Measurements from ENCODE around the gene SLC35C1. TPM values are rescaled to one million over a fixed set of nuclear protein-coding genes. Genes with fewer than 3 reads are reported as not detected.
A peak's percentile ranks its signal among the peaks of the same experiment; 100 is the strongest.
"Not testable (repeated sequence)": the region's sequence is repeated elsewhere in the genome, so short reads cannot be mapped to it uniquely, and the experiment has no call there.

The SLC35C1 gene
- total RNA-seq, 1 experiment from 2014 or later: 4.9 TPM

GRCh38 chr11:45830596-45830995 is 25.6 kb downstream of the SLC35C1 start:
- in situ Hi-C loops (cut with HindIII; ENCODE audit: low pct_unique_long_range_greater_than_20kb, low sequenced_read_pairs): no loop called here
- no peak for DNase-seq (ENCODE audit: low read depth)

GRCh38 chr11:45832811-45833441 is 28.0 kb downstream of the SLC35C1 start:
- in situ Hi-C loops (cut with HindIII; ENCODE audit: low pct_unique_long_range_greater_than_20kb, low sequenced_read_pairs): no loop called here
- DNase-seq (ENCODE audit: low read depth): no peak

GRCh38 chr11:45833761-45834160 is 28.8 kb downstream of the SLC35C1 start:
- in situ Hi-C loops (cut with HindIII; ENCODE audit: low pct_unique_long_range_greater_than_20kb, low sequenced_read_pairs): no loop called here
- DNase-seq (ENCODE audit: low read depth): no peak

- in situ Hi-C loops (cut with HindIII; ENCODE audit: low pct_unique_long_range_greater_than_20kb, low sequenced_read_pairs): no loop called here
- DNase-seq (ENCODE audit: low read depth): no peak
Observed at GRCh38 chr11:45834298-45834756, 29.4 kb downstream of the SLC35C1 start.

- in situ Hi-C loops (cut with HindIII; ENCODE audit: low pct_unique_long_range_greater_than_20kb, low sequenced_read_pairs): no loop called here
- no peak for DNase-seq (ENCODE audit: low read depth)
Observed at GRCh38 chr11:45839204-45839603, 34.3 kb downstream of the SLC35C1 start.

GRCh38 chr11:45840251-45840650 is 35.3 kb downstream of the SLC35C1 start:
- DNase-seq (ENCODE audit: low read depth); in situ Hi-C loops (cut with HindIII; ENCODE audit: low pct_unique_long_range_greater_than_20kb, low sequenced_read_pairs): not testable (repeated sequence)

- in situ Hi-C loops (cut with HindIII; ENCODE audit: low pct_unique_long_range_greater_than_20kb, low sequenced_read_pairs): no loop called here
- peak; percentile 90 for DNase-seq (ENCODE audit: low read depth)
Observed at GRCh38 chr11:45843158-45843924, 38.4 kb downstream of the SLC35C1 start.

- in situ Hi-C loops (cut with HindIII; ENCODE audit: low pct_unique_long_range_greater_than_20kb, low sequenced_read_pairs): no loop called here
- DNase-seq (ENCODE audit: low read depth): no peak
Observed at GRCh38 chr11:45844822-45845578, 40.1 kb downstream of the SLC35C1 start.

- DNase-seq (ENCODE audit: low read depth): no peak
- in situ Hi-C loops (cut with HindIII; ENCODE audit: low pct_unique_long_range_greater_than_20kb, low sequenced_read_pairs): no loop called here
Observed at GRCh38 chr11:45846174-45846675, 41.3 kb downstream of the SLC35C1 start.

GRCh38 chr11:45846974-45847910 is 42.3 kb downstream of the SLC35C1 start, which contains the start of gene CRY2:
Gene CRY2, plus strand, starts transcription at chr11:45847475. Its CDS starts 16 bp downstream, at chr11:45847491.
- in situ Hi-C loops (cut with HindIII; ENCODE audit: low pct_unique_long_range_greater_than_20kb, low sequenced_read_pairs): no loop called here
- DNase-seq (ENCODE audit: low read depth): peak; percentile 92

- DNase-seq (ENCODE audit: low read depth): no peak
Observed at GRCh38 chr11:45847911-45848316, 43.0 kb downstream of the SLC35C1 start.

GRCh38 chr11:45848654-45849081 is 43.7 kb downstream of the SLC35C1 start:
- in situ Hi-C loops (cut with HindIII; ENCODE audit: low pct_unique_long_range_greater_than_20kb, low sequenced_read_pairs): no loop called here
- no peak for DNase-seq (ENCODE audit: low read depth)

More at GRCh38 chr11:45847911-45848316, 43.0 kb downstream of the SLC35C1 start:
- in situ Hi-C loops (cut with HindIII; ENCODE audit: low pct_unique_long_range_greater_than_20kb, low sequenced_read_pairs): no loop called here

- in situ Hi-C loops (cut with HindIII; ENCODE audit: low pct_unique_long_range_greater_than_20kb, low sequenced_read_pairs): no loop called here
- DNase-seq (ENCODE audit: low read depth): no peak
Observed at GRCh38 chr11:45850446-45850845, 45.5 kb downstream of the SLC35C1 start.

- DNase-seq (ENCODE audit: low read depth): no peak
Observed at GRCh38 chr11:45851228-45851627, 46.3 kb downstream of the SLC35C1 start.

GRCh38 chr11:45852018-45852711 is 47.2 kb downstream of the SLC35C1 start:
- DNase-seq (ENCODE audit: low read depth): no peak
- in situ Hi-C loops (cut with HindIII; ENCODE audit: low pct_unique_long_range_greater_than_20kb, low sequenced_read_pairs): no loop called here

More at GRCh38 chr11:45851228-45851627, 46.3 kb downstream of the SLC35C1 start:
- in situ Hi-C loops (cut with HindIII; ENCODE audit: low pct_unique_long_range_greater_than_20kb, low sequenced_read_pairs): no loop called here

- DNase-seq (ENCODE audit: low read depth): no peak
- in situ Hi-C loops (cut with HindIII; ENCODE audit: low pct_unique_long_range_greater_than_20kb, low sequenced_read_pairs): no loop called here
Observed at GRCh38 chr11:45852712-45853101, 47.8 kb downstream of the SLC35C1 start.
